Cardiac muscle cell (in vitro differentiated cells and primary cell): Measurements from ENCODE around the gene EMC9. TPM values are rescaled to one million over a fixed set of nuclear protein-coding genes. Genes with fewer than 3 reads are reported as not detected.

Experiments
- DNase-seq, 2 donors: peaks; one replicate each; pipeline versions ENCODE4 v3.0.0 to v3.0.0-alpha.2; 2010 to 2017; ENCODE audit warnings: low read depth in 1 of 2, low spot score in 1 of 2
- H3K27ac ChIP-seq: fragments of 200-600 bp; sonication (generic); 2 replicates; pipeline ENCODE4 v1.5.1; 2016
- H3K27me3 ChIP-seq: fragments of 200-600 bp; sonication (generic); 2 replicates; pipeline ENCODE4 v1.6.0; 2016; ENCODE audit warnings: control low read depth
- H3K36me3 ChIP-seq: fragments of 200-600 bp; sonication (generic); 2 replicates; pipeline ENCODE4 v1.5.1; 2016; ENCODE audit warnings: control low read depth
- H3K4me1 ChIP-seq: fragments of 200-600 bp; sonication (generic); 2 replicates; pipeline ENCODE4 v1.8.1; 2017; ENCODE audit warnings: low read depth, mild to moderate bottlenecking, mixed run types
- H3K4me3 ChIP-seq: fragments of 200-600 bp; sonication (generic); 2 replicates; pipeline ENCODE4 v1.5.1; 2016; ENCODE audit warnings: mild to moderate bottlenecking
- H3K9me3 ChIP-seq: fragments of 200-600 bp; sonication (generic); 2 replicates; pipeline ENCODE4 v1.5.1; 2017; ENCODE audit warnings: low read depth, mild to moderate bottlenecking, control low read depth
- CTCF ChIP-seq: IDR thresholded peaks from 2 replicates; pipeline ENCODE4 v1.5.1; 2012; ENCODE audit warnings: low read depth, mild to moderate bottlenecking, low read length
- polyA plus RNA-seq: library from polyadenylated mRNA; unstranded; fragments of >200 nt; fragmentation: Nextera tagmentation; extraction: Ambion mirVana; gene quantifications from 2 replicates; pipeline ENCODE4 v1.2.1, GENCODE V29; 2016
- total RNA-seq: library from RNA; depleted of rRNA; stranded (reverse); fragments of >200 nt; gene quantifications from 2 replicates; pipeline ENCODE4 v1.2.3, GENCODE V29; 2016

The EMC9 gene
- total RNA-seq (54.6 and 69.3 TPM in 2 replicates), polyA plus RNA-seq (82.3 and 114 TPM in 2 replicates)

- Histone ChIP-seq H3K9me3 (no peaks in the 10 kb centered on the region), H3K27ac (peak within 1 kb of the TSS; percentile 87), H3K4me3 (peak within 1 kb of the TSS; percentile 70), H3K27me3 (no peaks in the 10 kb centered on the region), H3K36me3 (peaks cover 15% of the 10 kb centered on the region), H3K4me1 (peaks cover 15% of the 10 kb centered on the region)
- TF ChIP-seq CTCF, result peak; percentile 36
- peak; percentile 100 for DNase-seq
These were observed at the start of gene EMC9 for GRCh38 chr14:24141097-24141880. TSS of gene EMC9 (minus strand) at chr14:24141591. CDS start at chr14:24141304, 287 bp downstream.

GRCh38 chr14:24190416-24190815, 49.0 kb upstream of the EMC9 start:
- TF ChIP-seq CTCF, result no peak
- H3K36me3 ChIP-seq, result peaks cover 20% of the 10 kb centered on the region
- no peaks in the 10 kb centered on the region for H3K27me3 ChIP-seq
- DNase-seq, result no peak
- no peaks in the 10 kb centered on the region for H3K9me3 ChIP-seq
- no peak overlapping the region for H3K4me3 ChIP-seq
- no peak overlapping the region for H3K27ac ChIP-seq
- H3K4me1 ChIP-seq, result no peaks in the 10 kb centered on the region

- H3K4me3 ChIP-seq, result no peak overlapping the region
- H3K27ac ChIP-seq, result peak overlapping the region; percentile 63
- no peak for DNase-seq
- H3K36me3 ChIP-seq, result peaks cover 20% of the 10 kb centered on the region
- no peaks in the 10 kb centered on the region for H3K9me3 ChIP-seq
- H3K27me3 ChIP-seq, result no peaks in the 10 kb centered on the region
- H3K4me1 ChIP-seq, result no peaks in the 10 kb centered on the region
- no peak for TF ChIP-seq CTCF
These were observed 48.1 kb upstream of the EMC9 start for GRCh38 chr14:24189460-24189859.

- Histone ChIP-seq H3K4me3 (no peak overlapping the region), H3K36me3 (peaks cover 20% of the 10 kb centered on the region), H3K27me3 (no peaks in the 10 kb centered on the region), H3K4me1 (no peaks in the 10 kb centered on the region), H3K27ac (peak overlapping the region; percentile 63), H3K9me3 (no peaks in the 10 kb centered on the region)
- no peak for TF ChIP-seq CTCF
- DNase-seq, result no peak
These were observed 47.6 kb upstream of the EMC9 start for GRCh38 chr14:24189059-24189375.

GRCh38 chr14:24188251-24189058, 47.1 kb upstream of the EMC9 start, which contains the start of gene IPO4:
TSS of gene IPO4 (minus strand) at chr14:24188816. CDS start at chr14:24188787, 29 bp downstream.
- H3K36me3 ChIP-seq, result peaks cover 20% of the 10 kb centered on the region
- H3K27ac ChIP-seq, result peak within 1 kb of the TSS; percentile 63
- H3K4me3 ChIP-seq, result peak within 1 kb of the TSS; percentile 51
- no peak for TF ChIP-seq CTCF
- no peaks in the 10 kb centered on the region for H3K9me3 ChIP-seq
- no peaks in the 10 kb centered on the region for H3K4me1 ChIP-seq
- peak; percentile 98 to 99 for DNase-seq
- no peaks in the 10 kb centered on the region for H3K27me3 ChIP-seq
